ENCODE results near the gene ACTR1B.
"Not testable (repeated sequence)": the region's sequence is repeated elsewhere in the genome, so short reads cannot be mapped to it uniquely, and the experiment has no call there.

Gene ACTR1B

GRCh38 chr2:97656129-97656755, 7.6 kb downstream of the ACTR1B start:
- no peaks in the 10 kb centered on the region for H3K27me3 ChIP-seq (ENCODE audit: insufficient read depth, low read length)
- H3K9me3 ChIP-seq (ENCODE audit: insufficient read depth, low read depth, low read length), result no peaks in the 10 kb centered on the region
- no peak overlapping the region for H3K9ac ChIP-seq (ENCODE audit: low read depth, low read length)
- H3K36me3 ChIP-seq (ENCODE audit: insufficient read depth, low read depth, low read length), result peaks cover 37% of the 10 kb centered on the region
- no peak overlapping the region for H3K27ac ChIP-seq (ENCODE audit: low read length)
- no peak overlapping the region for H3K4me3 ChIP-seq (ENCODE audit: low read length)
- no peaks in the 10 kb centered on the region for H3K4me1 ChIP-seq (ENCODE audit: insufficient read depth, low read length)

GRCh38 chr2:97654791-97655190, 9.1 kb downstream of the ACTR1B start:
- Histone ChIP-seq H3K4me3 (ENCODE audit: low read length) (no peak overlapping the region), H3K27ac (ENCODE audit: low read length) (no peak overlapping the region), H3K9ac (ENCODE audit: low read depth, low read length) (no peak overlapping the region), H3K9me3 (ENCODE audit: insufficient read depth, low read depth, low read length) (no peaks in the 10 kb centered on the region), H3K36me3 (ENCODE audit: insufficient read depth, low read depth, low read length) (peaks cover 33% of the 10 kb centered on the region), H3K4me1 (ENCODE audit: insufficient read depth, low read length) (no peaks in the 10 kb centered on the region), H3K27me3 (ENCODE audit: insufficient read depth, low read length) (no peaks in the 10 kb centered on the region)

GRCh38 chr2:97654309-97654708, 9.5 kb downstream of the ACTR1B start:
- H3K27ac ChIP-seq (ENCODE audit: low read length), result no peak overlapping the region
- no peaks in the 10 kb centered on the region for H3K9me3 ChIP-seq (ENCODE audit: insufficient read depth, low read depth, low read length)
- H3K27me3 ChIP-seq (ENCODE audit: insufficient read depth, low read length), result no peaks in the 10 kb centered on the region
- H3K9ac ChIP-seq (ENCODE audit: low read depth, low read length), result no peak overlapping the region
- H3K36me3 ChIP-seq (ENCODE audit: insufficient read depth, low read depth, low read length), result peaks cover 36% of the 10 kb centered on the region
- no peaks in the 10 kb centered on the region for H3K4me1 ChIP-seq (ENCODE audit: insufficient read depth, low read length)
- no peak overlapping the region for H3K4me3 ChIP-seq (ENCODE audit: low read length)

- Histone ChIP-seq H3K9ac (ENCODE audit: low read depth, low read length) (no peak overlapping the region), H3K36me3 (ENCODE audit: insufficient read depth, low read depth, low read length) (peaks cover 36% of the 10 kb centered on the region), H3K4me1 (ENCODE audit: insufficient read depth, low read length) (no peaks in the 10 kb centered on the region), H3K4me3 (ENCODE audit: low read length) (no peak overlapping the region), H3K27me3 (ENCODE audit: insufficient read depth, low read length) (no peaks in the 10 kb centered on the region), H3K9me3 (ENCODE audit: insufficient read depth, low read depth, low read length) (no peaks in the 10 kb centered on the region), H3K27ac (ENCODE audit: low read length) (no peak overlapping the region)
Observed at GRCh38 chr2:97653874-97654273, 10.0 kb downstream of the ACTR1B start.

- Histone ChIP-seq H3K4me1 (ENCODE audit: insufficient read depth, low read length) (no peaks in the 10 kb centered on the region), H3K4me3 (ENCODE audit: low read length) (no peak overlapping the region), H3K27me3 (ENCODE audit: insufficient read depth, low read length) (no peaks in the 10 kb centered on the region), H3K27ac (ENCODE audit: low read length) (no peak overlapping the region), H3K36me3 (ENCODE audit: insufficient read depth, low read depth, low read length) (peaks cover 36% of the 10 kb centered on the region), H3K9ac (ENCODE audit: low read depth, low read length) (no peak overlapping the region), H3K9me3 (ENCODE audit: insufficient read depth, low read depth, low read length) (no peaks in the 10 kb centered on the region)
Observed at GRCh38 chr2:97653473-97653872, 10.4 kb downstream of the ACTR1B start.

- Histone ChIP-seq H3K9ac (ENCODE audit: low read depth, low read length) (no peak overlapping the region), H3K4me3 (ENCODE audit: low read length) (no peak overlapping the region), H3K36me3 (ENCODE audit: insufficient read depth, low read depth, low read length) (peaks cover 34% of the 10 kb centered on the region), H3K4me1 (ENCODE audit: insufficient read depth, low read length) (no peaks in the 10 kb centered on the region), H3K27me3 (ENCODE audit: insufficient read depth, low read length) (no peaks in the 10 kb centered on the region), H3K27ac (ENCODE audit: low read length) (no peak overlapping the region), H3K9me3 (ENCODE audit: insufficient read depth, low read depth, low read length) (no peaks in the 10 kb centered on the region)
Observed at GRCh38 chr2:97651114-97651513, 12.7 kb downstream of the ACTR1B start.

GRCh38 chr2:97646977-97647376, 16.9 kb downstream of the ACTR1B start:
- H3K9me3 ChIP-seq (ENCODE audit: insufficient read depth, low read depth, low read length), result no peaks in the 10 kb centered on the region
- peak overlapping the region; percentile 95; the same call in 1 of the 2 replicates for H3K9ac ChIP-seq (ENCODE audit: low read depth, low read length)
- H3K27me3 ChIP-seq (ENCODE audit: insufficient read depth, low read length), result no peaks in the 10 kb centered on the region
- H3K27ac ChIP-seq (ENCODE audit: low read length), result no peak overlapping the region
- H3K36me3 ChIP-seq (ENCODE audit: insufficient read depth, low read depth, low read length), result peaks cover 31% of the 10 kb centered on the region
- peaks cover 8% of the 10 kb centered on the region; the same call in 1 of the 2 replicates for H3K4me1 ChIP-seq (ENCODE audit: insufficient read depth, low read length)
- H3K4me3 ChIP-seq (ENCODE audit: low read length), result peak overlapping the region; percentile 97

GRCh38 chr2:97645695-97646629, 17.9 kb downstream of the ACTR1B start, which contains the start of gene COX5B:
TSS of gene COX5B (plus strand) at chr2:97646062. CDS start at chr2:97646087, 25 bp downstream.
- H3K9me3 ChIP-seq (ENCODE audit: insufficient read depth, low read depth, low read length), result no peaks in the 10 kb centered on the region
- peaks cover 31% of the 10 kb centered on the region for H3K36me3 ChIP-seq (ENCODE audit: insufficient read depth, low read depth, low read length)
- H3K4me3 ChIP-seq (ENCODE audit: low read length), result peak within 1 kb of the TSS; percentile 97
- H3K27ac ChIP-seq (ENCODE audit: low read length), result peak within 1 kb of the TSS; percentile 59
- H3K27me3 ChIP-seq (ENCODE audit: insufficient read depth, low read length), result no peaks in the 10 kb centered on the region
- peaks cover 8% of the 10 kb centered on the region; the same call in 1 of the 2 replicates for H3K4me1 ChIP-seq (ENCODE audit: insufficient read depth, low read length)
- H3K9ac ChIP-seq (ENCODE audit: low read depth, low read length), result peak within 1 kb of the TSS; percentile 95

GRCh38 chr2:97645112-97645694, 18.6 kb downstream of the ACTR1B start:
- H3K27me3 ChIP-seq (ENCODE audit: insufficient read depth, low read length), result no peaks in the 10 kb centered on the region

GRCh38 chr2:97644023-97644717, 19.7 kb downstream of the ACTR1B start:
- Histone ChIP-seq H3K36me3 (ENCODE audit: insufficient read depth, low read depth, low read length) (peaks cover 23% of the 10 kb centered on the region), H3K4me1 (ENCODE audit: insufficient read depth, low read length) (peaks cover 8% of the 10 kb centered on the region; the same call in 1 of the 2 replicates), H3K9me3 (ENCODE audit: insufficient read depth, low read depth, low read length) (no peaks in the 10 kb centered on the region), H3K27ac (ENCODE audit: low read length) (no peak overlapping the region), H3K4me3 (ENCODE audit: low read length) (peak overlapping the region; percentile 97; the same call in 1 of the 2 replicates), H3K9ac (ENCODE audit: low read depth, low read length) (peak overlapping the region; percentile 89; the same call in 1 of the 2 replicates), H3K27me3 (ENCODE audit: insufficient read depth, low read length) (no peaks in the 10 kb centered on the region)

More at GRCh38 chr2:97645112-97645694, 18.6 kb downstream of the ACTR1B start:
- no peaks in the 10 kb centered on the region for H3K9me3 ChIP-seq (ENCODE audit: insufficient read depth, low read depth, low read length)
- H3K9ac ChIP-seq (ENCODE audit: low read depth, low read length), result peak overlapping the region; percentile 89
- H3K36me3 ChIP-seq (ENCODE audit: insufficient read depth, low read depth, low read length), result peaks cover 31% of the 10 kb centered on the region
- peak overlapping the region; percentile 59 for H3K27ac ChIP-seq (ENCODE audit: low read length)
- H3K4me3 ChIP-seq (ENCODE audit: low read length), result peak overlapping the region; percentile 97
- H3K4me1 ChIP-seq (ENCODE audit: insufficient read depth, low read length), result peaks cover 8% of the 10 kb centered on the region; the same call in 1 of the 2 replicates

- not testable (repeated sequence) for H3K9ac ChIP-seq (ENCODE audit: low read depth, low read length); H3K36me3 ChIP-seq (ENCODE audit: insufficient read depth, low read depth, low read length); H3K27me3 ChIP-seq (ENCODE audit: insufficient read depth, low read length); H3K4me1 ChIP-seq (ENCODE audit: insufficient read depth, low read length); H3K9me3 ChIP-seq (ENCODE audit: insufficient read depth, low read depth, low read length); H3K4me3 ChIP-seq (ENCODE audit: low read length); H3K27ac ChIP-seq (ENCODE audit: low read length)
Observed at GRCh38 chr2:97626049-97626430, 37.8 kb downstream of the ACTR1B start.
